Stimulated activated effector memory CD8-positive, alpha-beta T cell treated with anti-CD3 and anti-CD28 coated beads, Interleukin-12 subunit alpha, Interleukin-12 subunit beta, amount 100 ng/mL, for 72 hours (primary cell): ENCODE data around the gene SLC2A5.

Experiments
- ATAC-seq: fragments of 150-1000 bp; cut with Tn5 transposase; 2 replicates; pipeline ENCODE4 v1.10.0; 2021
- DNase-seq, 2 donors: peaks; one replicate each; pipeline ENCODE4 v3.0.0; 2021 to 2022; ENCODE audit warnings: low spot score in 2 of 2
- H3K27ac Mint-ChIP-seq: one replicate; pipeline ENCODE4 v1.8.0; 2022; ENCODE audit warnings: mild to moderate bottlenecking, mixed read lengths
- H3K36me3 Mint-ChIP-seq: one replicate; pipeline ENCODE4 v1.8.0; 2022; ENCODE audit warnings: mild to moderate bottlenecking, mixed read lengths
- H3K4me1 Mint-ChIP-seq: one replicate; pipeline ENCODE4 v1.8.0; 2022; ENCODE audit warnings: mixed read lengths
- H3K4me3 Mint-ChIP-seq: one replicate; pipeline ENCODE4 v1.8.0; 2022; ENCODE audit warnings: mild to moderate bottlenecking, mixed read lengths
- H3K9me3 Mint-ChIP-seq: one replicate; pipeline ENCODE4 v1.8.0; 2022; ENCODE audit warnings: mixed read lengths

Gene SLC2A5

GRCh38 chr1:9078752-9079500 is 9.5 kb upstream of the SLC2A5 start:
- ATAC-seq = no peak
- no peak for DNase-seq
- H3K27ac Mint-ChIP-seq = no peak overlapping the region
- peaks cover 20% of the 10 kb centered on the region for H3K4me1 Mint-ChIP-seq
- H3K4me3 Mint-ChIP-seq = no peak overlapping the region
- no peaks in the 10 kb centered on the region for H3K9me3 Mint-ChIP-seq
- H3K36me3 Mint-ChIP-seq = no peaks in the 10 kb centered on the region

GRCh38 chr1:9078015-9078751 is 8.7 kb upstream of the SLC2A5 start:
- H3K4me3 Mint-ChIP-seq = no peak overlapping the region
- peak; percentile 77 for ATAC-seq
- no peak overlapping the region for H3K27ac Mint-ChIP-seq
- peaks cover 20% of the 10 kb centered on the region for H3K4me1 Mint-ChIP-seq
- H3K36me3 Mint-ChIP-seq = no peaks in the 10 kb centered on the region
- H3K9me3 Mint-ChIP-seq = no peaks in the 10 kb centered on the region
- no peak for DNase-seq

GRCh38 chr1:9075022-9075421 is 5.6 kb upstream of the SLC2A5 start:
- DNase-seq (no peak), ATAC-seq (no peak)
- no peak overlapping the region for H3K4me3 Mint-ChIP-seq
- no peaks in the 10 kb centered on the region for H3K36me3 Mint-ChIP-seq
- no peaks in the 10 kb centered on the region for H3K9me3 Mint-ChIP-seq
- no peak overlapping the region for H3K27ac Mint-ChIP-seq
- H3K4me1 Mint-ChIP-seq = peaks cover 20% of the 10 kb centered on the region

- Mint-ChIP-seq H3K9me3 (no peaks in the 10 kb centered on the region), H3K4me3 (no peak overlapping the region), H3K36me3 (no peaks in the 10 kb centered on the region), H3K4me1 (peaks cover 16% of the 10 kb centered on the region), H3K27ac (no peak overlapping the region)
- DNase-seq (no peak), ATAC-seq (no peak)
These were observed 3.7 kb upstream of the SLC2A5 start for GRCh38 chr1:9073143-9073542.

GRCh38 chr1:9071554-9072235 is 2.3 kb upstream of the SLC2A5 start:
- H3K27ac Mint-ChIP-seq = no peak overlapping the region
- DNase-seq (no peak), ATAC-seq (no peak)
- no peaks in the 10 kb centered on the region for H3K9me3 Mint-ChIP-seq
- no peaks in the 10 kb centered on the region for H3K36me3 Mint-ChIP-seq
- H3K4me3 Mint-ChIP-seq = no peak overlapping the region
- peaks cover 21% of the 10 kb centered on the region for H3K4me1 Mint-ChIP-seq

GRCh38 chr1:9070486-9070885 is 1.1 kb upstream of the SLC2A5 start:
- H3K9me3 Mint-ChIP-seq = no peaks in the 10 kb centered on the region
- peaks cover 21% of the 10 kb centered on the region for H3K4me1 Mint-ChIP-seq
- H3K4me3 Mint-ChIP-seq = no peak overlapping the region
- DNase-seq (no peak), ATAC-seq (no peak)
- no peaks in the 10 kb centered on the region for H3K36me3 Mint-ChIP-seq
- H3K27ac Mint-ChIP-seq = no peak overlapping the region

GRCh38 chr1:9068981-9069325 is 482 bp downstream of the SLC2A5 start:
- H3K36me3 Mint-ChIP-seq = no peaks in the 10 kb centered on the region
- no peak for DNase-seq
- H3K9me3 Mint-ChIP-seq = no peaks in the 10 kb centered on the region
- H3K4me3 Mint-ChIP-seq = peak overlapping the region; percentile 26
- peaks cover 14% of the 10 kb centered on the region for H3K4me1 Mint-ChIP-seq
- no peak for ATAC-seq
- H3K27ac Mint-ChIP-seq = no peak overlapping the region

- DNase-seq (no peak), ATAC-seq (peak; percentile 46)
- Mint-ChIP-seq H3K9me3 (no peaks in the 10 kb centered on the region), H3K27ac (no peak overlapping the region), H3K4me1 (peaks cover 14% of the 10 kb centered on the region), H3K4me3 (no peak overlapping the region), H3K36me3 (no peaks in the 10 kb centered on the region)
These were observed 2.3 kb downstream of the SLC2A5 start for GRCh38 chr1:9066945-9067807.

GRCh38 chr1:9065213-9065751 is 4.2 kb downstream of the SLC2A5 start:
- Mint-ChIP-seq H3K4me3 (no peak overlapping the region), H3K4me1 (peaks cover 14% of the 10 kb centered on the region), H3K9me3 (no peaks in the 10 kb centered on the region), H3K36me3 (no peaks in the 10 kb centered on the region), H3K27ac (no peak overlapping the region)
- no peak for ATAC-seq
- no peak for DNase-seq

GRCh38 chr1:9062846-9063245 is 6.6 kb downstream of the SLC2A5 start:
- no peak for DNase-seq
- Mint-ChIP-seq H3K27ac (no peak overlapping the region), H3K36me3 (no peaks in the 10 kb centered on the region), H3K4me3 (no peak overlapping the region), H3K4me1 (peaks cover 8% of the 10 kb centered on the region), H3K9me3 (no peaks in the 10 kb centered on the region)
- no peak for ATAC-seq

GRCh38 chr1:9062021-9062471 is 7.4 kb downstream of the SLC2A5 start:
- Mint-ChIP-seq H3K4me3 (no peak overlapping the region), H3K4me1 (peaks cover 3% of the 10 kb centered on the region), H3K27ac (no peak overlapping the region), H3K36me3 (no peaks in the 10 kb centered on the region), H3K9me3 (no peaks in the 10 kb centered on the region)
- DNase-seq (no peak), ATAC-seq (no peak)

GRCh38 chr1:9061252-9061960 is 8.0 kb downstream of the SLC2A5 start:
- Mint-ChIP-seq H3K9me3 (no peaks in the 10 kb centered on the region), H3K36me3 (no peaks in the 10 kb centered on the region), H3K4me1 (no peaks in the 10 kb centered on the region), H3K27ac (no peak overlapping the region), H3K4me3 (no peak overlapping the region)
- ATAC-seq = no peak
- DNase-seq = no peak

GRCh38 chr1:9059891-9060744 is 9.3 kb downstream of the SLC2A5 start:
- Mint-ChIP-seq H3K36me3 (no peaks in the 10 kb centered on the region), H3K4me1 (no peaks in the 10 kb centered on the region), H3K4me3 (no peak overlapping the region), H3K27ac (no peak overlapping the region), H3K9me3 (no peaks in the 10 kb centered on the region)
- ATAC-seq (peak; percentile 11), DNase-seq (no peak)

- no peaks in the 10 kb centered on the region for H3K4me1 Mint-ChIP-seq
- DNase-seq (no peak), ATAC-seq (no peak)
These were observed 11.0 kb downstream of the SLC2A5 start for GRCh38 chr1:9058465-9058864.

More at GRCh38 chr1:9058465-9058864, 11.0 kb downstream of the SLC2A5 start:
- no peak overlapping the region for H3K27ac Mint-ChIP-seq
- H3K9me3 Mint-ChIP-seq = no peaks in the 10 kb centered on the region
- H3K36me3 Mint-ChIP-seq = no peaks in the 10 kb centered on the region
- no peak overlapping the region for H3K4me3 Mint-ChIP-seq
